SJCRH30 (cell line): Measurements from ENCODE around the gene ZFYVE21. TPM values are rescaled to one million over a fixed set of nuclear protein-coding genes. Genes with fewer than 3 reads are reported as not detected.
"Not testable (repeated sequence)": the region's sequence is repeated elsewhere in the genome, so short reads cannot be mapped to it uniquely, and the experiment has no call there.

Source experiments
- DNase-seq, 2 experiments: peaks; one replicate each; pipeline ENCODE4 v3.0.0-alpha.2; 2015 to 2020
- H3K27ac ChIP-seq: fragments of 250-450 bp; sonication (Bioruptor Pico); 2 replicates; pipeline ENCODE4 v1.5.1; 2020; ENCODE audit warnings: mild to moderate bottlenecking, moderate library complexity
- H3K27me3 ChIP-seq: fragments of 250-450 bp; sonication (Bioruptor Pico); 2 replicates; pipeline ENCODE4 v1.5.1; 2020; ENCODE audit warnings: mild to moderate bottlenecking, moderate library complexity
- H3K36me3 ChIP-seq: fragments of 250-450 bp; sonication (Bioruptor Pico); 2 replicates; pipeline ENCODE4 v1.5.1; 2020; ENCODE audit warnings: mild to moderate bottlenecking, moderate library complexity
- H3K4me1 ChIP-seq: fragments of 250-450 bp; sonication (Bioruptor Pico); 2 replicates; pipeline ENCODE4 v1.5.1; 2020; ENCODE audit warnings: mild to moderate bottlenecking, moderate library complexity
- H3K4me3 ChIP-seq: fragments of 250-450 bp; sonication (Bioruptor Pico); 2 replicates; pipeline ENCODE4 v1.5.1; 2020; ENCODE audit warnings: mild to moderate bottlenecking, moderate library complexity
- H3K9me3 ChIP-seq: fragments of 250-450 bp; sonication (Bioruptor Pico); replicated peaks from 2 replicates; pipeline ENCODE4 v1.5.1; 2020; ENCODE audit warnings: mild to moderate bottlenecking, moderate library complexity
- total RNA-seq: library from RNA; depleted of rRNA; stranded (reverse); fragments of >200 nt; shearing (Covaris generic); gene quantifications from 2 replicates; pipeline ENCODE4 v1.2.3, GENCODE V29; 2014

ZFYVE21 gene
- total RNA-seq, 1 experiment from 2014 or later: 28.3 TPM

- H3K4me3 ChIP-seq: no peak overlapping the region
- H3K27me3 ChIP-seq: no peaks in the 10 kb centered on the region
- DNase-seq: no peak
- H3K4me1 ChIP-seq: no peaks in the 10 kb centered on the region
- no peak overlapping the region for H3K27ac ChIP-seq
- H3K36me3 ChIP-seq: peaks cover 22% of the 10 kb centered on the region
- H3K9me3 ChIP-seq: no peaks in the 10 kb centered on the region
Observed at GRCh38 chr14:103686831-103687485, 28.7 kb upstream of the ZFYVE21 start.

- no peak for DNase-seq
- Histone ChIP-seq H3K9me3 (no peaks in the 10 kb centered on the region), H3K27ac (no peak overlapping the region)
Observed at GRCh38 chr14:103687712-103688111, 27.9 kb upstream of the ZFYVE21 start.

DNA sequence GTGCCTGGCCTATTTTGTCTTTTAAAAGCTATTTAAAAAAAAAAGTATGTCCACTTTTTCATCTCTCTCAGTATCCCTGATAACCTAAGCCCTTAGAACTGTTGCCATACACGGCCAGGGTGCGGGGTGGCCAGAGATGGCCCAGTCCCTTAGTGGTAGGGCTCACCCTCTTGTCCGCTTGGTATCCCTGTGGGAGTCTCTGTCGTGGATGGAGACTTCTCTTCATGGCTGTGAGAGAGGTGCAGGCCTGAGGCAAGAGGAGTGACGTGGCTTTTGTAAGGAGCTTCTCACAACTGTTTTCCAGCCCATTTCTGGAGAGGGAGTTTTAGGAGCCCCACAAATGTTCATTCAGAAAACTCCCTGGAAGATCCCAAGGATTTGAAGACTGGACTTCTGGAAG is 27.2 kb upstream of the ZFYVE21 start:
- no peak for DNase-seq
- Histone ChIP-seq H3K36me3 (peaks cover 15% of the 10 kb centered on the region), H3K9me3 (no peaks in the 10 kb centered on the region), H3K27ac (no peak overlapping the region), H3K4me3 (no peak overlapping the region), H3K27me3 (no peaks in the 10 kb centered on the region), H3K4me1 (no peaks in the 10 kb centered on the region)

More at GRCh38 chr14:103687712-103688111, 27.9 kb upstream of the ZFYVE21 start:
- Histone ChIP-seq H3K36me3 (peaks cover 22% of the 10 kb centered on the region), H3K4me3 (no peak overlapping the region), H3K27me3 (no peaks in the 10 kb centered on the region), H3K4me1 (no peaks in the 10 kb centered on the region)

DNA sequence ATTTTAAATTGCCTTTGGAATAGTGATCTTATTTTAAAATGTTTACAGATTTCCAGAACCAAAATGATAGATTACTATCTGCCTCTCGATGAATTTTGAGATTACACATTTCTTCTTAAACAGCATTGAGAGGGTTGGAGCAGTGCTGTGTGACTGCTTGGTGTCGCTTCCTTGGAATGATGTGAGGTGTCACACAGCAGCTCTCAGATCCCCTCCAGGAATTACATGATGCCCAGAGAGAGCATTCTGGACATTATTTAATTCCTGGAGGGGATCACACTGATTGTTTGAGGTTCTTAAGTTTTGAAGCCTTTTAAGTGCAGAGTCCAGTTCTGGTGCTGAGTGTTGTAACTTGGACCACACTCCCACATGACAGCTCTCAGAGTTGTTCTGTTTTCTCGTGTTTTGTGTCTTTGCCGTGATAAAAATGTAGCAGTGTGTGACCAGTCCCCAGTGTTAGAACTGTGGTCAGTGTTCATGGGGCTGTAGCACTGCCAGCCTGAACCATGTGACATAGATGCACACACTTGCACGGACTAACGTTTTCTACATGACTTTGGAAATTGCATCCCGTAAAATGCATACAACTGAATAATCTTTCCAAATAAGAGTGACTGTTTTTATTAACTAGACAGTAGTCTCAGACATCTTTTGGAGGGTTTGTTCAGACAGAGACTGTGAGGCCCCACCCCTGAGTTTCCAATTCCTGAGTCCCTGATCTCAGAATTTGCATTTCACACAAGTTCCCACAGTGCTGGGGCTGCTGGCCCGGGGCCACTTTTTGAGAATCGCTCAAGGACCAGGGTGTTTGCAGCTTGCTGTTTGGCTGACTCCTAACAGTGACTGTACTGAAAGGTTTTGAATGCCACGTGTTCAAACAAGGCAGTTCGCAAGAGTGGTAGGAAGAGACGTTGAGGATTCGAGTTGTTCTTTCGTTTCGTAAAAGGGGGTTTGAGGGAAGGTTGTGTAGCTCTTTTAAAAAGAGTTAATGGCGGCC is 26.4 kb upstream of the ZFYVE21 start:
- Histone ChIP-seq H3K4me1 (no peaks in the 10 kb centered on the region), H3K9me3 (no peaks in the 10 kb centered on the region), H3K27me3 (no peaks in the 10 kb centered on the region), H3K27ac (no peak overlapping the region), H3K36me3 (peaks cover 15% of the 10 kb centered on the region), H3K4me3 (no peak overlapping the region)
- DNase-seq: no peak

- Histone ChIP-seq H3K36me3 (peaks cover 19% of the 10 kb centered on the region), H3K27me3 (no peaks in the 10 kb centered on the region)
- DNase-seq: no peak
Observed at GRCh38 chr14:103690332-103690731, 25.3 kb upstream of the ZFYVE21 start.

DNA sequence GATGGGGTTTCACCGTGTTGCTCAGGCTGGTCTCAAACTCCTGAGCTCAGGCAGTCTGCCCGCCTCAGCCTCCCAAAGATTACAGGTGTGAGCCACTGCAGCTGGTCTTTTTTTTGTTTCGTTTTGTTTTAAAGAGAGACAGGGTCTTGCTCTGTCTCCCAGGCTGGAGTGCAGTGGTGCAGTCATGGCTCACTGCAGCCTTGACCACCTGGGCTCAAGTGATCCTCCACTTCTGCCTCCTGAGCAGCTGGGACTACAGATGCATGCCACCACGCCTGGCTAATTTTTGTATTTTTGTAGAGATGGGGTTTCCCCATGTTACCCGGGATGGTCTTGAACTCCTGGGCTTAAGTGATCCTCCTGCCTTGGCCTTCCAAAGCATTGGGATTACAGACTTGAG is 24.0 kb upstream of the ZFYVE21 start:
- H3K9me3 ChIP-seq, H3K4me3 ChIP-seq, H3K27ac ChIP-seq, DNase-seq, H3K27me3 ChIP-seq: not testable (repeated sequence)
- Histone ChIP-seq H3K4me1 (peaks cover 22% of the 10 kb centered on the region), H3K36me3 (peaks cover 14% of the 10 kb centered on the region)

More at GRCh38 chr14:103690332-103690731, 25.3 kb upstream of the ZFYVE21 start:
- H3K4me1 ChIP-seq: peaks cover 11% of the 10 kb centered on the region
- H3K4me3 ChIP-seq: no peak overlapping the region
- H3K27ac ChIP-seq: no peak overlapping the region
- no peaks in the 10 kb centered on the region for H3K9me3 ChIP-seq

DNA sequence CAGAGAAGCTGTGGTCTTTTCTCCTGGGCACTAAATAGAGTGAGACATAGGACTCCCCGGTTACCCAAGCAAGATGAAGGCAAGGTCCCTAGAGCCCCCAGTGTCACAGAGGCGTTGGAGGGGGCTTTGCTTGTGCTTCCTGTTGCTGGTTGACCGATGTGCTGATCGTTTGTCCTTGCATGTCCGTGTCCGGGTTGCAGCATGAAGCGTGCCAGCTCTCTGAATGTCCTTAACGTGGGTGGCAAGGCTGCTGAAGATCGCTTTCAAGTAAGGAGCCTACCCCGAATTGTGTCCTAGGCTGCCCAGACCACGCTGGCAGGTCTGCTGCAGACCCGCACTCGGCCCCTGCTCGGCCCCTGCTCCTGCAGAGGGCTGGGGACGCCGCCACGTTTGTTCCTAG is 23.5 kb upstream of the ZFYVE21 start:
- no peak overlapping the region for H3K27ac ChIP-seq
- no peaks in the 10 kb centered on the region for H3K9me3 ChIP-seq
- no peak for DNase-seq
- peaks cover 27% of the 10 kb centered on the region for H3K4me1 ChIP-seq
- no peak overlapping the region for H3K4me3 ChIP-seq
- H3K36me3 ChIP-seq: peaks cover 14% of the 10 kb centered on the region
- H3K27me3 ChIP-seq: no peaks in the 10 kb centered on the region

DNA sequence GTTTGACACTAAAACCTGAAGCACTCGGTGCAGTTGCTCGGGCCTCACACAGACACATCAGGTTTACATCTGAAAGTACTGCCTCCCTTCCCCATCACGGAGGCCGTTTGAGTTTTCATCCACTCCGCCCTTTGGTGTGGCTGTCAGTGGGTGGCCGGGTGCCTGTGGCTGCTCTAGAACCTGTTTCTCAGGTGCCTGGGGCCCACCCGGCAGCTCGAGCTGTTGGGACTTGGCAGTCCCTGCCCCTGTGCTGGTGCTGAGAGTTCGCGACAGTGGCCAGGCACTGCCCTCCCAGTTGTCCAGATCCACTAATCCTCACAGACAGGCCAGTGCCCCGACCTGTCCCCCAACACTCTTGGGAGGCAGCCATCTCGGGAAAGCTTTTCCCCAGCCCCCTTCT is 22.7 kb upstream of the ZFYVE21 start:
- Histone ChIP-seq H3K27ac (no peak overlapping the region), H3K27me3 (no peaks in the 10 kb centered on the region), H3K4me3 (no peak overlapping the region), H3K9me3 (no peaks in the 10 kb centered on the region), H3K4me1 (peaks cover 34% of the 10 kb centered on the region), H3K36me3 (peaks cover 15% of the 10 kb centered on the region)
- no peak for DNase-seq

DNA sequence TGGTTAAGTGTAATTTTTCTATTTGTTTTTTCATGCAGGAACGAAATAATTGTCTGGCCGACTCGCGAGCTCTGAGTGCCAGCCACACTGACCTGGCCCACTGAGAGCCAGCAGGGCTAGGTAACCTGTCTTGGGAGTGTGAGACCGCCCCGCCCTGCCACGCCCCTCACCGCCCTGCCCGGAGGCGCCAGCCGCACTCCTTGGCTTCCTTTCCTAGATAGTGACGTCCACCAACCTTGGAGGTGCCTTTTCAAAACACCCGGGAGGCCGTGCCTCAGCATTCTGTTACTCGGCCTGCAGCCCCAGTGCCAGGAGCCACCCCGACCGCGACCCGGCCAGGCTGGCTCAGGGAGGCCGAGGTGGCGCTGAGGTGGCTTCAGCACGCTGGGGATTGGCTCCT is 22.1 kb upstream of the ZFYVE21 start:
- peaks cover 36% of the 10 kb centered on the region for H3K4me1 ChIP-seq
- H3K27me3 ChIP-seq: no peaks in the 10 kb centered on the region
- H3K27ac ChIP-seq: no peak overlapping the region
- no peak for DNase-seq
- H3K4me3 ChIP-seq: no peak overlapping the region
- no peaks in the 10 kb centered on the region for H3K9me3 ChIP-seq
- H3K36me3 ChIP-seq: peaks cover 19% of the 10 kb centered on the region

- Histone ChIP-seq H3K27me3 (no peaks in the 10 kb centered on the region), H3K36me3 (peaks cover 30% of the 10 kb centered on the region), H3K27ac (no peak overlapping the region), H3K4me3 (no peak overlapping the region), H3K9me3 (no peaks in the 10 kb centered on the region), H3K4me1 (peaks cover 36% of the 10 kb centered on the region)
- no peak for DNase-seq
Observed at GRCh38 chr14:103694572-103695026, 21.0 kb upstream of the ZFYVE21 start.

- H3K9me3 ChIP-seq: no peaks in the 10 kb centered on the region
- peak overlapping the region; percentile 69 for H3K27ac ChIP-seq
- peaks cover 36% of the 10 kb centered on the region for H3K4me1 ChIP-seq
- H3K27me3 ChIP-seq: no peaks in the 10 kb centered on the region
- H3K4me3 ChIP-seq: no peak overlapping the region
- no peak for DNase-seq
- H3K36me3 ChIP-seq: peaks cover 34% of the 10 kb centered on the region
Observed at GRCh38 chr14:103695296-103696069, 20.1 kb upstream of the ZFYVE21 start.

GRCh38 chr14:103696070-103696402 is 19.6 kb upstream of the ZFYVE21 start:
- Histone ChIP-seq H3K9me3 (no peaks in the 10 kb centered on the region), H3K27me3 (no peaks in the 10 kb centered on the region), H3K4me1 (peaks cover 36% of the 10 kb centered on the region), H3K4me3 (no peak overlapping the region), H3K27ac (peak overlapping the region; percentile 69), H3K36me3 (peaks cover 37% of the 10 kb centered on the region)
- peak; percentile 94 to 96 for DNase-seq

GRCh38 chr14:103696466-103697071 is 19.0 kb upstream of the ZFYVE21 start:
- Histone ChIP-seq H3K27ac (peak overlapping the region; percentile 69), H3K9me3 (no peaks in the 10 kb centered on the region), H3K36me3 (peaks cover 38% of the 10 kb centered on the region), H3K4me3 (no peak overlapping the region), H3K4me1 (peaks cover 36% of the 10 kb centered on the region), H3K27me3 (no peaks in the 10 kb centered on the region)
- DNase-seq: peak; percentile 78 to 81

GRCh38 chr14:103697206-103697602 is 18.4 kb upstream of the ZFYVE21 start:
- H3K27me3 ChIP-seq: no peaks in the 10 kb centered on the region
- no peak overlapping the region for H3K4me3 ChIP-seq
- H3K4me1 ChIP-seq: peaks cover 36% of the 10 kb centered on the region
- DNase-seq: no peak
- H3K27ac ChIP-seq: peak overlapping the region; percentile 69; the same call in 1 of the 2 replicates
- H3K36me3 ChIP-seq: peaks cover 42% of the 10 kb centered on the region
- no peaks in the 10 kb centered on the region for H3K9me3 ChIP-seq
